KMS-11 (cell line): ENCODE data around the gene GALNT5.

Source experiments
- H2AFZ ChIP-seq: fragments of 200-600 bp; sonication (generic); 2 replicates; pipeline ENCODE4 v1.6.1; 2016; ENCODE audit warnings: antibody characterized with exemption, mixed run types, low read depth
- H3K27ac ChIP-seq: fragments of 200-600 bp; sonication (generic); 2 replicates; pipeline ENCODE4 v1.6.1; 2016; ENCODE audit warnings: mild to moderate bottlenecking, mixed run types
- H3K27me3 ChIP-seq: fragments of 200-600 bp; sonication (generic); 2 replicates; pipeline ENCODE4 v1.6.1; 2017; ENCODE audit warnings: mild to moderate bottlenecking, low read depth, mixed run types, moderate library complexity; ENCODE audit not compliant: insufficient read depth
- H3K36me3 ChIP-seq: fragments of 200-600 bp; sonication (generic); 2 replicates; pipeline ENCODE4 v1.6.1; 2017; ENCODE audit warnings: mild to moderate bottlenecking, mixed run types; ENCODE audit not compliant: insufficient read depth
- H3K4me1 ChIP-seq: fragments of 200-600 bp; sonication (generic); 2 replicates; pipeline ENCODE4 v1.6.1; 2016; ENCODE audit warnings: mild to moderate bottlenecking, low read depth, mixed run types; ENCODE audit not compliant: poor library complexity, severe bottlenecking
- H3K4me2 ChIP-seq: fragments of 200-600 bp; sonication (generic); 2 replicates; pipeline ENCODE4 v1.7.0; 2016; ENCODE audit warnings: mild to moderate bottlenecking, mixed run types
- H3K4me3 ChIP-seq: fragments of 200-600 bp; sonication (generic); IDR thresholded peaks from 2 replicates; pipeline ENCODE4 v1.6.1; 2017; ENCODE audit warnings: low read depth, low read length, mixed read lengths; ENCODE audit not compliant: insufficient read depth
- H3K79me2 ChIP-seq: fragments of 200-600 bp; sonication (generic); 2 replicates; pipeline ENCODE4 v1.6.1; 2016; ENCODE audit warnings: low read depth, mixed run types; ENCODE audit not compliant: insufficient read depth
- H3K9ac ChIP-seq: fragments of 200-600 bp; sonication (generic); 2 replicates; pipeline ENCODE4 v1.6.1; 2016; ENCODE audit warnings: mild to moderate bottlenecking, mixed run types
- H4K20me1 ChIP-seq: fragments of 200-600 bp; sonication (generic); 2 replicates; pipeline ENCODE4 v1.6.1; 2016; ENCODE audit warnings: mild to moderate bottlenecking, mixed run types; ENCODE audit not compliant: insufficient read depth
- TF ChIP-seq, protein P1 (sequence below): fragments of 200-600 bp; sonication (generic); conservative IDR thresholded peaks from 2 replicates; pipeline ENCODE4 v1.6.1; 2017; ENCODE audit warnings: low read depth, mild to moderate bottlenecking, antibody characterized with exemption, low read length, moderate library complexity, mixed read lengths

The GALNT5 gene

GRCh38 chr2:157318884-157319283 is 61.4 kb downstream of the GALNT5 start:
- Histone ChIP-seq H3K9ac (no peak overlapping the region), H3K27ac (no peak overlapping the region), H2AFZ (no peak overlapping the region), H4K20me1 (no peaks in the 10 kb centered on the region), H3K4me1 (peaks cover 10% of the 10 kb centered on the region), H3K27me3 (no peaks in the 10 kb centered on the region), H3K36me3 (no peaks in the 10 kb centered on the region), H3K4me2 (no peak overlapping the region), H3K79me2 (no peaks in the 10 kb centered on the region), H3K4me3 (no peak overlapping the region)
- TF ChIP-seq, protein P1, sequence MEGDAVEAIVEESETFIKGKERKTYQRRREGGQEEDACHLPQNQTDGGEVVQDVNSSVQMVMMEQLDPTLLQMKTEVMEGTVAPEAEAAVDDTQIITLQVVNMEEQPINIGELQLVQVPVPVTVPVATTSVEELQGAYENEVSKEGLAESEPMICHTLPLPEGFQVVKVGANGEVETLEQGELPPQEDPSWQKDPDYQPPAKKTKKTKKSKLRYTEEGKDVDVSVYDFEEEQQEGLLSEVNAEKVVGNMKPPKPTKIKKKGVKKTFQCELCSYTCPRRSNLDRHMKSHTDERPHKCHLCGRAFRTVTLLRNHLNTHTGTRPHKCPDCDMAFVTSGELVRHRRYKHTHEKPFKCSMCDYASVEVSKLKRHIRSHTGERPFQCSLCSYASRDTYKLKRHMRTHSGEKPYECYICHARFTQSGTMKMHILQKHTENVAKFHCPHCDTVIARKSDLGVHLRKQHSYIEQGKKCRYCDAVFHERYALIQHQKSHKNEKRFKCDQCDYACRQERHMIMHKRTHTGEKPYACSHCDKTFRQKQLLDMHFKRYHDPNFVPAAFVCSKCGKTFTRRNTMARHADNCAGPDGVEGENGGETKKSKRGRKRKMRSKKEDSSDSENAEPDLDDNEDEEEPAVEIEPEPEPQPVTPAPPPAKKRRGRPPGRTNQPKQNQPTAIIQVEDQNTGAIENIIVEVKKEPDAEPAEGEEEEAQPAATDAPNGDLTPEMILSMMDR: no peak

DNA sequence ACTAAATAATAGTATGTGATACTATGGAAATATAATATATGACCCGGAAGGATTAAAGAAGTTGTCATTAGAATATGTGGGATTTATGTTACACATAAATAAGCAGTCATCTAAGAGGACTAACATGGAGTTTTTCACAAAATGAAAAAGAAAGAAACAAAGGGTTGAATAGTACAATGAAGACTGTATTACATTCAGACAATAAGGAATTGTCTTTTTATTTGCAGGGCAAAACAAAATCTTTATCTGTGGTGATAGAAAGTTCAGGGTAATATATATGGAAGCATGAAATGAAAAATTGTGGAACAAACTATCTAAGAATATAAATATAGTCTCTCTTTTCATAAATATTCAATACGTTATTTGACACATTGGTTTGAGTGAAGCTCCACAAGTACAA is 62.3 kb downstream of the GALNT5 start:
- H3K4me3 ChIP-seq: no peak overlapping the region
- H3K79me2 ChIP-seq: no peaks in the 10 kb centered on the region
- H3K4me2 ChIP-seq: no peak overlapping the region
- H3K9ac ChIP-seq: no peak overlapping the region
- no peaks in the 10 kb centered on the region for H4K20me1 ChIP-seq
- H3K27ac ChIP-seq: no peak overlapping the region
- no peak overlapping the region for H2AFZ ChIP-seq
- no peaks in the 10 kb centered on the region for H3K27me3 ChIP-seq
- no peaks in the 10 kb centered on the region for H3K36me3 ChIP-seq
- TF ChIP-seq, protein P1: no peak
- H3K4me1 ChIP-seq: peaks cover 10% of the 10 kb centered on the region

- Histone ChIP-seq H3K4me2 (no peak overlapping the region), H3K79me2 (no peaks in the 10 kb centered on the region), H3K36me3 (no peaks in the 10 kb centered on the region), H2AFZ (no peak overlapping the region), H3K4me3 (no peak overlapping the region), H3K4me1 (peaks cover 10% of the 10 kb centered on the region), H4K20me1 (no peaks in the 10 kb centered on the region), H3K9ac (no peak overlapping the region), H3K27ac (no peak overlapping the region), H3K27me3 (no peaks in the 10 kb centered on the region)
- TF ChIP-seq, protein P1: no peak
These were observed 62.9 kb downstream of the GALNT5 start for GRCh38 chr2:157320409-157320808.

DNA sequence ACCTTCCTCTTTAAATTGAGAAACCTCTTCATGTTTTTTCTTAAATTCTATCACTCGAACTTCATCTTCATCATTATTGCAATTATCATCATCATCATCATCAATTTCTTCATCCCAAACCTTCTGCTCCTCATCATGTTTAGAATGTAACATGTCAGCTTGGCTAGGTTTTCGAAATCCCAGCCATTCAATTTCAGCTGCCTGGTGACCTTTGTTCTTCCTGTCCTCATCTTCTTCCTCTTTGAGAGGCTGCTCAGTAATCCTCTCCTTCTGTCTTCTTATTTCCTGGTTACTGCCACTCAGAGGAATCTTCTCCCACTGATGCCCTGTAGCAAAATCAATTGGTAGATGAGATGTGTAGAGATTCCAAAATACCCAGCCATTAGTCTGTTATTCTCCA is 64.0 kb downstream of the GALNT5 start:
- TF ChIP-seq, protein P1: no peak
- H3K27ac ChIP-seq: no peak overlapping the region

More for the DNA sequence above, 64.0 kb downstream of the GALNT5 start:
- no peaks in the 10 kb centered on the region for H3K27me3 ChIP-seq
- no peak overlapping the region for H3K4me2 ChIP-seq
- no peak overlapping the region for H3K9ac ChIP-seq
- H2AFZ ChIP-seq: no peak overlapping the region
- peaks cover 10% of the 10 kb centered on the region for H3K4me1 ChIP-seq
- no peaks in the 10 kb centered on the region for H3K79me2 ChIP-seq
- no peaks in the 10 kb centered on the region for H4K20me1 ChIP-seq
- no peak overlapping the region for H3K4me3 ChIP-seq
- H3K36me3 ChIP-seq: no peaks in the 10 kb centered on the region
